Astrocyte (in vitro differentiated cells and primary cell): ENCODE measurements around the gene NCOA7.

Experiments
- EZH2 ChIP-seq: IDR thresholded peaks from 2 replicates; pipeline ENCODE4 v1.6.1; 2012; ENCODE audit warnings: mild to moderate bottlenecking, low read length, inconsistent platforms; ENCODE audit not compliant: insufficient read depth
- TF ChIP-seq, protein P1 (sequence below): IDR thresholded peaks from 2 replicates; pipeline ENCODE4 v1.5.1; 2011; ENCODE audit warnings: low read depth, mild to moderate bottlenecking, inconsistent platforms, low read length, moderate library complexity; ENCODE audit not compliant: insufficient read depth

DNA sequence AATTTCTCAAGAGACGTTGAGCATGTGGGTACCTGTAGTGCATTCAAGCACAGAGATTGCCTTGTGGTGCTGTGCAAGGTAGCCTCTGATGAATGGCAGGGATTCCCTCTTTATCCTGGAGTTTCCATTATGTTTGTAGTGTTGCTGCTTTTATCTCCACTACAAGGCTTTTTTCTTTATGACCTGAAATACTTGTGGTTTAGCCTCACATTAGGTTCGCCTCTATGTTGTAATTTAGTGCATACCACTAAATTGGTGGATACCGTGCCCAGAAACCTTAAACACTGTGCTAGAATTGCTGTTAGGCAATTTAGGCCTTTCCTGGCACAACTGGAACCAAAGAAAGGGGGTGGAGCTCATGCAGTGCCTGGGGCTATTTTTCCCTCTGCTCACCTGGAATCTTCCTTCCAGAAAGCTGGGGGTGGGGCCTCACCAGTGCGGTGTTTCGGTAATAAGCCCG is 76.8 kb downstream of the NCOA7 start:
- TF ChIP-seq, protein P1, sequence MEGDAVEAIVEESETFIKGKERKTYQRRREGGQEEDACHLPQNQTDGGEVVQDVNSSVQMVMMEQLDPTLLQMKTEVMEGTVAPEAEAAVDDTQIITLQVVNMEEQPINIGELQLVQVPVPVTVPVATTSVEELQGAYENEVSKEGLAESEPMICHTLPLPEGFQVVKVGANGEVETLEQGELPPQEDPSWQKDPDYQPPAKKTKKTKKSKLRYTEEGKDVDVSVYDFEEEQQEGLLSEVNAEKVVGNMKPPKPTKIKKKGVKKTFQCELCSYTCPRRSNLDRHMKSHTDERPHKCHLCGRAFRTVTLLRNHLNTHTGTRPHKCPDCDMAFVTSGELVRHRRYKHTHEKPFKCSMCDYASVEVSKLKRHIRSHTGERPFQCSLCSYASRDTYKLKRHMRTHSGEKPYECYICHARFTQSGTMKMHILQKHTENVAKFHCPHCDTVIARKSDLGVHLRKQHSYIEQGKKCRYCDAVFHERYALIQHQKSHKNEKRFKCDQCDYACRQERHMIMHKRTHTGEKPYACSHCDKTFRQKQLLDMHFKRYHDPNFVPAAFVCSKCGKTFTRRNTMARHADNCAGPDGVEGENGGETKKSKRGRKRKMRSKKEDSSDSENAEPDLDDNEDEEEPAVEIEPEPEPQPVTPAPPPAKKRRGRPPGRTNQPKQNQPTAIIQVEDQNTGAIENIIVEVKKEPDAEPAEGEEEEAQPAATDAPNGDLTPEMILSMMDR, result no peak
- no peak for TF ChIP-seq EZH2
